HepG2 (cell line): ENCODE measurements around the gene LDB3. TPM values are rescaled to one million over a fixed set of nuclear protein-coding genes. Genes with fewer than 3 reads are reported as not detected.

Experiments used
- ATAC-seq: fragments of 200-7000 bp; cut with Tn5 transposase; 3 replicates; pipeline ENCODE4 v1.9.1; 2020; ENCODE audit warnings: mild to moderate bottlenecking, moderate library complexity
- BruUV-seq: library from RNA; stranded (reverse); fragments of 400-500 nt; replicated peaks from 2 replicates; lab custom pipeline; 2021; lab: Mats Ljungman, UMichigan
- CTCF ChIA-PET: fragments of 300-600 bp; formaldehyde crosslinking; extraction: SDS; loops from one replicate; lab custom pipeline; 2021; ENCODE audit warnings: low total read pairs, inconsistent platforms, low intra/inter-chr PET ratio; lab: Yijun Ruan, JAX
- POLR2A ChIA-PET: fragments of 350-600 bp; sonication (Branson Sonifier 250); formaldehyde crosslinking; loops from one replicate; lab custom pipeline; 2020; ENCODE audit warnings: antibody characterized with exemption, inconsistent platforms; lab: Yijun Ruan, JAX
- DNase-seq: peaks from one replicate; pipeline ENCODE4 v3.0.0-alpha.2; 2015; ENCODE audit warnings: low spot score
- FAIRE-seq: peaks from 3 replicates; lab custom pipeline; 2011; peaks lifted over from hg19 to GRCh38; lab: Jason Lieb, UNC
- H2AFZ ChIP-seq: one replicate; pipeline ENCODE4 v1.6.1; 2011; ENCODE audit warnings: low read length, inconsistent platforms
- H3K27ac ChIP-seq: fragments of 300-600 bp; 3 replicates; pipeline ENCODE4 v1.8.0; 2011; ENCODE audit warnings: mixed run types, mild to moderate bottlenecking, mixed read lengths, low read length, inconsistent platforms; ENCODE audit not compliant: insufficient read depth; ENCODE audit errors: extremely low read length
- H3K27me3 ChIP-seq, 2 experiments: fragments of 200-600 bp in 1 of 2; 2 replicates in 1 of 2; 3 replicates in 1 of 2; pipeline versions ENCODE4 v1.6.0 to v1.8.0; 2011; ENCODE audit warnings: low read length in 2 of 2, mild to moderate bottlenecking in 2 of 2, moderate library complexity in 2 of 2, inconsistent platforms in 1 of 2; ENCODE audit not compliant: insufficient read depth in 2 of 2, control insufficient read depth in 1 of 2
- H3K36me3 ChIP-seq, 2 experiments: fragments of 200-600 bp in 1 of 2; replicated peaks in 1 of 2; 2 replicates in 1 of 2; 3 replicates in 1 of 2; pipeline versions ENCODE4 v1.5.1 to v1.8.0; 2011; ENCODE audit warnings: low read length in 2 of 2, inconsistent platforms in 1 of 2; ENCODE audit not compliant: insufficient read depth in 2 of 2, control insufficient read depth in 1 of 2
- H3K4me1 ChIP-seq: 2 replicates; pipeline ENCODE4 v1.5.1; 2012; ENCODE audit warnings: low read length, inconsistent platforms; ENCODE audit not compliant: insufficient read depth
- H3K4me2 ChIP-seq: 2 replicates; pipeline ENCODE4 v1.6.0; 2011; ENCODE audit warnings: low read depth, low read length, inconsistent platforms
- H3K4me3 ChIP-seq, 3 experiments: fragments of 200-600 bp in 1 of 3; sonication (generic), shearing (Covaris generic) in 1 of 3; replicated peaks in 1 of 3; 2 replicates each; pipeline ENCODE4 v1.5.1; 2011 to 2016; ENCODE audit warnings: low read length in 3 of 3, inconsistent platforms in 2 of 3, low read depth in 2 of 3, mild to moderate bottlenecking in 2 of 3, control low read depth in 1 of 3, mixed read lengths in 1 of 3; ENCODE audit not compliant: insufficient read depth in 1 of 3
- H3K79me2 ChIP-seq: one replicate; pipeline ENCODE4 v1.6.1; 2011; ENCODE audit warnings: low read length, inconsistent platforms; ENCODE audit not compliant: insufficient read depth
- H3K9ac ChIP-seq: 2 replicates; pipeline ENCODE4 v1.6.0; 2011; ENCODE audit warnings: mild to moderate bottlenecking, low read depth, low read length, inconsistent platforms; ENCODE audit not compliant: insufficient read depth
- H3K9me3 ChIP-seq: 2 replicates; pipeline ENCODE4 v1.5.1; 2012; ENCODE audit warnings: mild to moderate bottlenecking, low read length
- H4K20me1 ChIP-seq: 2 replicates; pipeline ENCODE4 v1.6.0; 2011; ENCODE audit warnings: inconsistent platforms, mild to moderate bottlenecking, low read length, moderate library complexity; ENCODE audit not compliant: insufficient read depth
- ETV5 ChIP-seq: IDR thresholded peaks from 2 replicates; pipeline ENCODE4 v1.6.1; 2018; ENCODE audit warnings: missing biosample characterization, missing genetic modification reagents, inconsistent platforms, borderline replicate concordance
- MED8 ChIP-seq: sonication (generic); formaldehyde crosslinking; IDR thresholded peaks from 2 replicates; pipeline ENCODE4 v1.8.1; 2023; ENCODE audit warnings: mild to moderate bottlenecking, missing genetic modification reagents; ENCODE audit not compliant: insufficient replicate concordance
- NPAS2 ChIP-seq: sonication (generic); formaldehyde crosslinking; IDR thresholded peaks from 2 replicates; pipeline ENCODE4 v1.8.0; 2022; ENCODE audit warnings: mild to moderate bottlenecking, missing genetic modification reagents, borderline replicate concordance
- RXRB ChIP-seq: IDR thresholded peaks from 2 replicates; pipeline ENCODE4 v1.6.1; 2016; ENCODE audit warnings: borderline replicate concordance, missing genetic modification reagents, missing compliant biosample characterization
- SALL2 ChIP-seq: sonication (generic); formaldehyde crosslinking; IDR thresholded peaks from 2 replicates; pipeline ENCODE4 v1.8.1; 2023; ENCODE audit warnings: mild to moderate bottlenecking, missing genetic modification reagents, inconsistent platforms
- TBL1XR1 ChIP-seq: fragments of 150-350 bp; IDR thresholded peaks from 2 replicates; pipeline ENCODE4 v1.6.1; 2014; ENCODE audit warnings: borderline replicate concordance, low read length; ENCODE audit not compliant: partially characterized antibody
- ZNF263 ChIP-seq: sonication (generic); formaldehyde crosslinking; IDR thresholded peaks from 2 replicates; pipeline ENCODE4 v1.4.0; 2020; ENCODE audit warnings: missing genetic modification reagents
- ZNF30 ChIP-seq: sonication (generic); formaldehyde crosslinking; IDR thresholded peaks from 2 replicates; pipeline ENCODE4 v1.5.0; 2020; ENCODE audit warnings: mild to moderate bottlenecking, missing genetic modification reagents
- ZNF331 ChIP-seq: sonication (generic); formaldehyde crosslinking; IDR thresholded peaks from 2 replicates; pipeline ENCODE4 v1.4.0; 2020; ENCODE audit warnings: missing genetic modification reagents
- ZNF605 ChIP-seq: sonication (generic); formaldehyde crosslinking; IDR thresholded peaks from 2 replicates; pipeline ENCODE4 v1.8.0; 2022; ENCODE audit warnings: mild to moderate bottlenecking, missing genetic modification reagents
- WGBS: methylation state at CpG from one replicate; pipeline ENCODE4 v1.1.6; 2017; ENCODE audit warnings: low lambda C conversion rate; 5-methylcytosine and 5-hydroxymethylcytosine counted together
- in situ Hi-C: cut with HindIII; loops from 2 replicates; pipeline ENCODE4 v1.10.0; 2017; ENCODE audit warnings: low pct_unique_long_range_greater_than_20kb; ENCODE audit not compliant: extremely low pct_ligation_motif_present
- intact Hi-C: fragments of 100-400 bp; cut with micrococcal nuclease; formaldehyde crosslinking; loops from one replicate; pipeline ENCODE4 v1.10.0; 2022; ENCODE audit not compliant: unreplicated experiment
- polyA plus RNA-seq, 8 experiments: library from polyadenylated mRNA; depleted of rRNA in 3 of 8; stranded (reverse) in 7 of 8; unstranded in 1 of 8; fragments of >200 nt; fragmentation: Illumina TruSeq in 4 of 8; extraction: Trizol in 4 of 8; gene quantifications; 2 replicates each; pipeline versions ENCODE4 v1.2.1 to v1.2.3, GENCODE V29; 2011 to 2016; ENCODE audit warnings: low read depth in 4 of 8, missing spikeins in 1 of 8, mixed read lengths in 1 of 8; ENCODE audit not compliant: insufficient read depth in 1 of 8
- total RNA-seq, 5 experiments: library from RNA; depleted of rRNA; stranded (reverse); fragments of >200 nt; fragmentation: Illumina TruSeq; extraction: Trizol; gene quantifications; 2 replicates each; pipeline ENCODE4 v1.2.3, GENCODE V29; 2016; ENCODE audit warnings: low read depth in 1 of 5
- TF ChIP-seq, protein P1 (sequence below): sonication (generic); formaldehyde crosslinking; conservative IDR thresholded peaks from 2 replicates; pipeline ENCODE4 v1.4.0; 2020; ENCODE audit warnings: missing genetic modification reagents
- TF ChIP-seq, protein P2 (sequence below): sonication (generic); formaldehyde crosslinking; IDR thresholded peaks from 2 replicates; pipeline ENCODE4 v1.5.0; 2020; ENCODE audit warnings: missing genetic modification reagents
- TF ChIP-seq, protein P3 (sequence below): sonication (generic); formaldehyde crosslinking; IDR thresholded peaks from 2 replicates; pipeline ENCODE4 v1.4.0; 2020; ENCODE audit warnings: missing genetic modification reagents
- TF ChIP-seq, protein P4 (sequence below): sonication (generic); formaldehyde crosslinking; IDR thresholded peaks from 2 replicates; pipeline ENCODE4 v1.4.0; 2020; ENCODE audit warnings: low read depth, missing genetic modification reagents

Gene LDB3
- total and polyA plus RNA-seq, 2 of the 13 experiments (the other 11 are each of a cell fraction or from before 2014, with no cell fraction given), result not detected

DNA sequence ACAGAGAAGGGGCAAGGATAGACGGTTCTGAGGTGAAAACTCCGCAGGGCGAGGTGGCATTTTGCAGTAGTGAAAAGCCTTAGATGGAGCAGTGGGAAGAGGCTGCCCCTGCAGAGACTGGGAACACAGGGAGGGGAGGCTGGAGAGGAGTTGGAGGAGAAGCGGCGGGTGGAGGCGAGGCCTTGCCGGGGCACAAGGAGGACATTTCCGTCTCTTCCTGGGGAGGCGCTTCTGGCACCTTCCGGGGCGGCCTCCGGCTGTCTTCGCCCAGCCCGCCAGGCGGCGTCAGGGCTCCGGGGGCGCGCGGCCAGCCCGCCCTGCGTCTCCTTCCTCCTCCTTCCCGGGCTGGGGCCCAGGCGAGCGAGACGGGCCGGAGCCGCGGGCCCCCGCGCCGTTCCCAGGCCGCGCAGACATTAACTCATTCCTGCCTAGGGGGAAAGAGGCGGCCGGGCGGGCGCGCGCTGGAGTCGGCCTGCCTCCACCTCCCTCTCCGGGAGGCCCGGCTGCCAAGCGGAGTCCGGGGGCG is 42.7 kb downstream of the LDB3 start:
- H3K36me3 ChIP-seq, result no peaks in the 10 kb centered on the region
- TSS peak; percentile 36 for BruUV-seq
- intact Hi-C loops, result loop anchor here (1.0 kb wide), 2 partner anchors 44 to 188 kb away; no protein-coding TSS in a partner anchor
- in situ Hi-C loops, result no loop called here
- peak overlapping the region; percentile 90 for H2AFZ ChIP-seq
- ATAC-seq (peak; percentile 88), DNase-seq (peak; percentile 62), FAIRE-seq (no peak)
- CTCF ChIA-PET, result interaction anchor here (1.2 to 1.5 kb wide), 2 partner anchors 45 to 189 kb away, joined by 4 to 17 read pairs; partner anchors contain the start of gene BMPR1A
- H3K4me2 ChIP-seq, result peak overlapping the region; percentile 93
- no peaks in the 10 kb centered on the region for H4K20me1 ChIP-seq
- peak overlapping the region; percentile 49 for H3K27ac ChIP-seq
- H3K79me2 ChIP-seq, result no peaks in the 10 kb centered on the region
- no peaks in the 10 kb centered on the region for H3K9me3 ChIP-seq
- POLR2A ChIA-PET, result interaction anchor here (2.3 kb wide), 1 partner anchor 46 kb away, joined by 15 read pairs; the partner anchor contains the start of gene BMPR1A
- WGBS, result 26% methylated on average over 8 of the region's 46 CpGs
- peak overlapping the region; percentile 65 to 80 (median 78); a peak in 5 of 6 replicates for H3K4me3 ChIP-seq
- peak overlapping the region; percentile 73 for H3K9ac ChIP-seq
- H3K27me3 ChIP-seq, result peaks cover 3 to 21% of the 10 kb centered on the region in 2 experiments; a peak in 3 of 5 replicates
- peaks cover 14% of the 10 kb centered on the region; the same call in 1 of the 2 replicates for H3K4me1 ChIP-seq
- TF ChIP-seq RXRB (CRISPR knock-in tag) (peak; percentile 24; the same call in 1 of the 2 replicates), ZNF263 (peak; percentile 69), ZNF605 (CRISPR knock-in tag) (peak; percentile 65; the same call in 1 of the 2 replicates), NPAS2 (CRISPR knock-in tag) (no peak), ZNF331 (CRISPR knock-in tag) (peak; percentile 14; the same call in 1 of the 2 replicates), ZNF30 (CRISPR knock-in tag) (no peak), SALL2 (CRISPR knock-in tag) (peak; percentile 86; the same call in 1 of the 2 replicates), TBL1XR1 (no peak), MED8 (CRISPR knock-in tag) (no peak), ETV5 (CRISPR knock-in tag) (peak; percentile 74; the same call in 1 of the 2 replicates)
- TF ChIP-seq, protein P1, sequence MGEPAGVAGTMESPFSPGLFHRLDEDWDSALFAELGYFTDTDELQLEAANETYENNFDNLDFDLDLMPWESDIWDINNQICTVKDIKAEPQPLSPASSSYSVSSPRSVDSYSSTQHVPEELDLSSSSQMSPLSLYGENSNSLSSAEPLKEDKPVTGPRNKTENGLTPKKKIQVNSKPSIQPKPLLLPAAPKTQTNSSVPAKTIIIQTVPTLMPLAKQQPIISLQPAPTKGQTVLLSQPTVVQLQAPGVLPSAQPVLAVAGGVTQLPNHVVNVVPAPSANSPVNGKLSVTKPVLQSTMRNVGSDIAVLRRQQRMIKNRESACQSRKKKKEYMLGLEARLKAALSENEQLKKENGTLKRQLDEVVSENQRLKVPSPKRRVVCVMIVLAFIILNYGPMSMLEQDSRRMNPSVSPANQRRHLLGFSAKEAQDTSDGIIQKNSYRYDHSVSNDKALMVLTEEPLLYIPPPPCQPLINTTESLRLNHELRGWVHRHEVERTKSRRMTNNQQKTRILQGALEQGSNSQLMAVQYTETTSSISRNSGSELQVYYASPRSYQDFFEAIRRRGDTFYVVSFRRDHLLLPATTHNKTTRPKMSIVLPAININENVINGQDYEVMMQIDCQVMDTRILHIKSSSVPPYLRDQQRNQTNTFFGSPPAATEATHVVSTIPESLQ (CRISPR knock-in tag), result no peak
- TF ChIP-seq, protein P2, sequence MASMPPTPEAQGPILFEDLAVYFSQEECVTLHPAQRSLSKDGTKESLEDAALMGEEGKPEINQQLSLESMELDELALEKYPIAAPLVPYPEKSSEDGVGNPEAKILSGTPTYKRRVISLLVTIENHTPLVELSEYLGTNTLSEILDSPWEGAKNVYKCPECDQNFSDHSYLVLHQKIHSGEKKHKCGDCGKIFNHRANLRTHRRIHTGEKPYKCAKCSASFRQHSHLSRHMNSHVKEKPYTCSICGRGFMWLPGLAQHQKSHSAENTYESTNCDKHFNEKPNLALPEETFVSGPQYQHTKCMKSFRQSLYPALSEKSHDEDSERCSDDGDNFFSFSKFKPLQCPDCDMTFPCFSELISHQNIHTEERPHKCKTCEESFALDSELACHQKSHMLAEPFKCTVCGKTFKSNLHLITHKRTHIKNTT, result no peak
- TF ChIP-seq, protein P3, sequence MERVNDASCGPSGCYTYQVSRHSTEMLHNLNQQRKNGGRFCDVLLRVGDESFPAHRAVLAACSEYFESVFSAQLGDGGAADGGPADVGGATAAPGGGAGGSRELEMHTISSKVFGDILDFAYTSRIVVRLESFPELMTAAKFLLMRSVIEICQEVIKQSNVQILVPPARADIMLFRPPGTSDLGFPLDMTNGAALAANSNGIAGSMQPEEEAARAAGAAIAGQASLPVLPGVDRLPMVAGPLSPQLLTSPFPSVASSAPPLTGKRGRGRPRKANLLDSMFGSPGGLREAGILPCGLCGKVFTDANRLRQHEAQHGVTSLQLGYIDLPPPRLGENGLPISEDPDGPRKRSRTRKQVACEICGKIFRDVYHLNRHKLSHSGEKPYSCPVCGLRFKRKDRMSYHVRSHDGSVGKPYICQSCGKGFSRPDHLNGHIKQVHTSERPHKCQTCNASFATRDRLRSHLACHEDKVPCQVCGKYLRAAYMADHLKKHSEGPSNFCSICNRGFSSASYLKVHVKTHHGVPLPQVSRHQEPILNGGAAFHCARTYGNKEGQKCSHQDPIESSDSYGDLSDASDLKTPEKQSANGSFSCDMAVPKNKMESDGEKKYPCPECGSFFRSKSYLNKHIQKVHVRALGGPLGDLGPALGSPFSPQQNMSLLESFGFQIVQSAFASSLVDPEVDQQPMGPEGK (CRISPR knock-in tag), result peak; percentile 85
- TF ChIP-seq, protein P4, sequence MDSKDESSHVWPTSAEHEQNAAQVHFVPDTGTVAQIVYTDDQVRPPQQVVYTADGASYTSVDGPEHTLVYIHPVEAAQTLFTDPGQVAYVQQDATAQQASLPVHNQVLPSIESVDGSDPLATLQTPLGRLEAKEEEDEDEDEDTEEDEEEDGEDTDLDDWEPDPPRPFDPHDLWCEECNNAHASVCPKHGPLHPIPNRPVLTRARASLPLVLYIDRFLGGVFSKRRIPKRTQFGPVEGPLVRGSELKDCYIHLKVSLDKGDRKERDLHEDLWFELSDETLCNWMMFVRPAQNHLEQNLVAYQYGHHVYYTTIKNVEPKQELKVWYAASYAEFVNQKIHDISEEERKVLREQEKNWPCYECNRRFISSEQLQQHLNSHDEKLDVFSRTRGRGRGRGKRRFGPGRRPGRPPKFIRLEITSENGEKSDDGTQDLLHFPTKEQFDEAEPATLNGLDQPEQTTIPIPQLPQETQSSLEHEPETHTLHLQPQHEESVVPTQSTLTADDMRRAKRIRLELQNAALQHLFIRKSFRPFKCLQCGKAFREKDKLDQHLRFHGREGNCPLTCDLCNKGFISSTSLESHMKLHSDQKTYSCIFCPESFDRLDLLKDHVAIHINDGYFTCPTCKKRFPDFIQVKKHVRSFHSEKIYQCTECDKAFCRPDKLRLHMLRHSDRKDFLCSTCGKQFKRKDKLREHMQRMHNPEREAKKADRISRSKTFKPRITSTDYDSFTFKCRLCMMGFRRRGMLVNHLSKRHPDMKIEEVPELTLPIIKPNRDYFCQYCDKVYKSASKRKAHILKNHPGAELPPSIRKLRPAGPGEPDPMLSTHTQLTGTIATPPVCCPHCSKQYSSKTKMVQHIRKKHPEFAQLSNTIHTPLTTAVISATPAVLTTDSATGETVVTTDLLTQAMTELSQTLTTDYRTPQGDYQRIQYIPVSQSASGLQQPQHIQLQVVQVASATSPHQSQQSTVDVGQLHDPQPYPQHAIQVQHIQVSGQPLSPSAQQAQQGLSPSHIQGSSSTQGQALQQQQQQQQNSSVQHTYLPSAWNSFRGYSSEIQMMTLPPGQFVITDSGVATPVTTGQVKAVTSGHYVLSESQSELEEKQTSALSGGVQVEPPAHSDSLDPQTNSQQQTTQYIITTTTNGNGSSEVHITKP (CRISPR knock-in tag), result no peak
